Mesenchymal stem cell (in vitro differentiated cells and primary cell): ENCODE data around the gene IL36G.

ENCODE experiments used
- DNase-seq: peaks from one replicate; pipeline ENCODE4 v3.0.0-alpha.2; 2013
- H2AFZ ChIP-seq: one replicate; pipeline ENCODE4 v1.6.1; 2013; ENCODE audit warnings: low read depth, mild to moderate bottlenecking, control low read depth, inconsistent platforms, low read length, moderate library complexity
- H2AK5ac ChIP-seq: 2 replicates; pipeline ENCODE4 v1.6.1; 2013; ENCODE audit warnings: low read length, moderate library complexity, mild to moderate bottlenecking, inconsistent platforms; ENCODE audit not compliant: severe bottlenecking
- H2BK120ac ChIP-seq: one replicate; pipeline ENCODE4 v1.6.1; 2013; ENCODE audit warnings: low read depth, mild to moderate bottlenecking, inconsistent platforms, low read length, moderate library complexity
- H2BK12ac ChIP-seq, 2 experiments: one replicate each; pipeline ENCODE4 v1.6.1; 2013; ENCODE audit warnings: inconsistent platforms in 2 of 2, low read length in 2 of 2, mild to moderate bottlenecking in 2 of 2, moderate library complexity in 2 of 2, control low read depth in 1 of 2
- H2BK15ac ChIP-seq: one replicate; pipeline ENCODE4 v1.6.1; 2013; ENCODE audit warnings: mild to moderate bottlenecking, low read depth, inconsistent platforms; ENCODE audit not compliant: poor library complexity, severe bottlenecking
- H2BK5ac ChIP-seq: 2 replicates; pipeline ENCODE4 v1.6.1; 2013; ENCODE audit warnings: low read depth, mild to moderate bottlenecking, low read length, control low read depth, inconsistent platforms; ENCODE audit not compliant: poor library complexity, severe bottlenecking
- H3K14ac ChIP-seq, 2 experiments: one replicate each; pipeline ENCODE4 v1.6.1; 2013; ENCODE audit warnings: inconsistent platforms in 2 of 2, low read length in 2 of 2, control low read depth in 1 of 2, mild to moderate bottlenecking in 1 of 2, moderate library complexity in 1 of 2
- H3K18ac ChIP-seq, 2 experiments: one replicate each; pipeline ENCODE4 v1.6.1; 2013; ENCODE audit warnings: inconsistent platforms in 2 of 2, low read length in 2 of 2, control low read depth in 1 of 2, low read depth in 1 of 2, mild to moderate bottlenecking in 1 of 2
- H3K23ac ChIP-seq, 2 experiments: one replicate each; pipeline ENCODE4 v1.6.1; 2013; ENCODE audit warnings: inconsistent platforms in 2 of 2, low read length in 2 of 2, mild to moderate bottlenecking in 2 of 2, moderate library complexity in 2 of 2, control low read depth in 1 of 2
- H3K27ac ChIP-seq: 2 replicates; pipeline ENCODE4 v1.5.1; 2013; ENCODE audit warnings: mild to moderate bottlenecking, moderate library complexity, low read length, control low read depth, inconsistent platforms; ENCODE audit not compliant: poor library complexity, severe bottlenecking
- H3K27me3 ChIP-seq, 2 experiments: 2 replicates each; pipeline versions ENCODE4 v1.6.1 to v1.7.0; 2013; ENCODE audit warnings: low read length in 2 of 2, mild to moderate bottlenecking in 2 of 2, moderate library complexity in 2 of 2, control low read depth in 1 of 2, inconsistent platforms in 1 of 2; ENCODE audit not compliant: control insufficient read depth in 1 of 2, insufficient read depth in 1 of 2
- H3K36me3 ChIP-seq, 2 experiments: 2 replicates each; pipeline versions ENCODE4 v1.6.1 to v1.7.0; 2013; ENCODE audit warnings: low read length in 2 of 2, control low read depth in 1 of 2, inconsistent platforms in 1 of 2, low read depth in 1 of 2, mild to moderate bottlenecking in 1 of 2; ENCODE audit not compliant: insufficient read depth in 2 of 2, control insufficient read depth in 1 of 2
- H3K4ac ChIP-seq, 2 experiments: one replicate each; pipeline ENCODE4 v1.6.1; 2013; ENCODE audit warnings: inconsistent platforms in 2 of 2, low read length in 2 of 2, mild to moderate bottlenecking in 2 of 2, moderate library complexity in 2 of 2, control low read depth in 1 of 2, low read depth in 1 of 2
- H3K4me1 ChIP-seq: 2 replicates; pipeline ENCODE4 v1.6.1; 2013; ENCODE audit warnings: low read depth, low read length, control low read depth; ENCODE audit not compliant: control insufficient read depth, insufficient read depth
- H3K4me2 ChIP-seq: 2 replicates; pipeline ENCODE4 v1.6.1; 2013; ENCODE audit warnings: low read length, mild to moderate bottlenecking, inconsistent platforms; ENCODE audit not compliant: poor library complexity, severe bottlenecking
- H3K4me3 ChIP-seq, 2 experiments: 2 replicates each; pipeline versions ENCODE4 v1.5.1 to v1.7.0; 2013; ENCODE audit warnings: low read length in 2 of 2, mild to moderate bottlenecking in 2 of 2, control low read depth in 1 of 2, low read depth in 1 of 2; ENCODE audit not compliant: insufficient read depth in 1 of 2
- H3K79me1 ChIP-seq: replicated peaks from 2 replicates; pipeline ENCODE4 v1.6.1; 2013; ENCODE audit warnings: mild to moderate bottlenecking, control low read depth, low read length, inconsistent platforms; ENCODE audit not compliant: poor library complexity, severe bottlenecking
- H3K9ac ChIP-seq: 2 replicates; pipeline ENCODE4 v1.7.0; 2013; ENCODE audit warnings: mild to moderate bottlenecking, low read length, moderate library complexity
- H3K9me3 ChIP-seq: 2 replicates; pipeline ENCODE4 v1.7.0; 2013; ENCODE audit warnings: mild to moderate bottlenecking, low read length; ENCODE audit not compliant: control insufficient read depth
- H4K8ac ChIP-seq: one replicate; pipeline ENCODE4 v1.6.1; 2013; ENCODE audit warnings: inconsistent platforms, mild to moderate bottlenecking, low read length, moderate library complexity
- H4K91ac ChIP-seq: one replicate; pipeline ENCODE4 v1.6.1; 2013; ENCODE audit warnings: mild to moderate bottlenecking, low read length, inconsistent platforms
- WGBS: methylation state at CpG from one replicate; pipeline ENCODE4 v1.1.7; 2013; ENCODE audit warnings: mixed read lengths; 5-methylcytosine and 5-hydroxymethylcytosine counted together

IL36G gene

GRCh38 chr2:113021312-113021711 lies 43.5 kb downstream of the IL36G start:
- no peak overlapping the region for H2BK15ac ChIP-seq

GRCh38 chr2:113024764-113025163 lies 47.0 kb downstream of the IL36G start:
- WGBS: 91% methylated on average over 2 of the region's 2 CpGs

More at GRCh38 chr2:113021312-113021711, 43.5 kb downstream of the IL36G start:
- no peak overlapping the region for H2BK5ac ChIP-seq
- H3K4me3 ChIP-seq: no peak overlapping the region
- H3K4ac ChIP-seq: no peak overlapping the region
- DNase-seq: no peak
- no peak overlapping the region for H2AK5ac ChIP-seq
- no peak overlapping the region for H4K91ac ChIP-seq
- no peaks in the 10 kb centered on the region for H3K4me1 ChIP-seq
- no peak overlapping the region for H3K14ac ChIP-seq
- H4K8ac ChIP-seq: no peak overlapping the region
- peaks cover 44 to 74% of the 10 kb centered on the region in 2 experiments for H3K27me3 ChIP-seq
- H3K4me2 ChIP-seq: no peak overlapping the region
- WGBS: 53% methylated on average over 3 of the region's 4 CpGs
- H2AFZ ChIP-seq: no peak overlapping the region
- no peak overlapping the region for H3K23ac ChIP-seq
- H3K79me1 ChIP-seq: no peaks in the 10 kb centered on the region
- no peak overlapping the region for H3K27ac ChIP-seq
- H3K9me3 ChIP-seq: no peaks in the 10 kb centered on the region
- no peak overlapping the region for H3K9ac ChIP-seq
- no peak overlapping the region for H2BK120ac ChIP-seq
- H3K36me3 ChIP-seq: no peaks in the 10 kb centered on the region
- no peak overlapping the region for H2BK12ac ChIP-seq
- no peak overlapping the region for H3K18ac ChIP-seq

GRCh38 chr2:113025737-113026136 lies 47.9 kb downstream of the IL36G start:
- Histone ChIP-seq H3K27me3 (peaks cover 65 to 88% of the 10 kb centered on the region in 2 experiments), H3K4me2 (no peak overlapping the region)
- WGBS: 45% methylated on average over 2 of the region's 2 CpGs

More at GRCh38 chr2:113024764-113025163, 47.0 kb downstream of the IL36G start:
- Histone ChIP-seq H3K79me1 (no peaks in the 10 kb centered on the region), H3K9ac (no peak overlapping the region), H3K23ac (no peak overlapping the region), H3K14ac (no peak overlapping the region), H2AK5ac (no peak overlapping the region), H3K18ac (no peak overlapping the region), H2BK12ac (no peak overlapping the region), H3K9me3 (no peaks in the 10 kb centered on the region), H2BK120ac (no peak overlapping the region), H2BK15ac (no peak overlapping the region), H3K27ac (no peak overlapping the region), H3K4me1 (no peaks in the 10 kb centered on the region), H4K8ac (no peak overlapping the region), H3K4ac (no peak overlapping the region), H3K4me3 (no peak overlapping the region), H3K27me3 (peaks cover 56 to 84% of the 10 kb centered on the region in 2 experiments), H3K36me3 (no peaks in the 10 kb centered on the region), H2AFZ (no peak overlapping the region), H2BK5ac (no peak overlapping the region), H3K4me2 (no peak overlapping the region), H4K91ac (no peak overlapping the region)
- no peak for DNase-seq

GRCh38 chr2:113027691-113028090 lies 49.9 kb downstream of the IL36G start:
- Histone ChIP-seq H2BK12ac (no peak overlapping the region), H3K27me3 (peaks cover 80 to 96% of the 10 kb centered on the region in 2 experiments)

More at GRCh38 chr2:113025737-113026136, 47.9 kb downstream of the IL36G start:
- Histone ChIP-seq H3K9ac (no peak overlapping the region), H3K36me3 (no peaks in the 10 kb centered on the region), H4K8ac (no peak overlapping the region), H2BK120ac (no peak overlapping the region), H2BK12ac (no peak overlapping the region), H3K9me3 (no peaks in the 10 kb centered on the region), H3K4me3 (no peak overlapping the region), H3K79me1 (no peaks in the 10 kb centered on the region), H3K4ac (no peak overlapping the region), H2AK5ac (no peak overlapping the region), H3K4me1 (no peaks in the 10 kb centered on the region), H3K23ac (no peak overlapping the region), H2AFZ (no peak overlapping the region), H4K91ac (no peak overlapping the region), H2BK15ac (no peak overlapping the region), H3K18ac (no peak overlapping the region), H2BK5ac (no peak overlapping the region), H3K14ac (no peak overlapping the region), H3K27ac (no peak overlapping the region)
- no peak for DNase-seq

More at GRCh38 chr2:113027691-113028090, 49.9 kb downstream of the IL36G start:
- Histone ChIP-seq H3K4me3 (no peak overlapping the region), H4K91ac (no peak overlapping the region), H3K23ac (no peak overlapping the region), H3K4ac (no peak overlapping the region), H3K9ac (no peak overlapping the region), H3K9me3 (no peaks in the 10 kb centered on the region), H2BK120ac (no peak overlapping the region), H2AK5ac (no peak overlapping the region), H2BK15ac (no peak overlapping the region), H2AFZ (no peak overlapping the region), H3K4me1 (no peaks in the 10 kb centered on the region), H4K8ac (no peak overlapping the region), H3K36me3 (no peaks in the 10 kb centered on the region), H2BK5ac (no peak overlapping the region), H3K14ac (no peak overlapping the region), H3K79me1 (no peaks in the 10 kb centered on the region), H3K4me2 (no peak overlapping the region), H3K18ac (no peak overlapping the region), H3K27ac (no peak overlapping the region)
- 56% methylated on average over 2 of the region's 2 CpGs for WGBS
- no peak for DNase-seq
